ENCODE data around the gene TAGLN.

DNA sequence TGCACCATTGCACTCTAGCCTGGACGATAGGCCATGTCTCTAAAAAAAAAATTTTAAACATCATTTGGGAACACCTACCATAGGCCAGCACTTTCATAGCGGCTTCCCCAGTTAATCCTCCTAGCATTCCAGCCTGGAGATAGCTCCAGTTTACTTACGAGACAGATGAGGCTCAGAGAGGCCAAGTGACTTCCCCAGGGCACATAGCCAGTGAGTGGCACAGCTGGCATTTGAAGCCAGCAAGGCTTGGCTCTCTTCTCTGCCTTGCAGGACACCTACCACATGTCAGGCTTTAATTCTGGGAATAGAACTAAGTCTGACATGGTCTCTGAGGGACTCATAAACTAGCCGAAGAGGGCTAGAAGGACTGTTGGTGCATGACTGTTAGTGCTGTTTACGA lies 4.9 kb upstream of the TAGLN start:
- TF ChIP-seq, protein P1, sequence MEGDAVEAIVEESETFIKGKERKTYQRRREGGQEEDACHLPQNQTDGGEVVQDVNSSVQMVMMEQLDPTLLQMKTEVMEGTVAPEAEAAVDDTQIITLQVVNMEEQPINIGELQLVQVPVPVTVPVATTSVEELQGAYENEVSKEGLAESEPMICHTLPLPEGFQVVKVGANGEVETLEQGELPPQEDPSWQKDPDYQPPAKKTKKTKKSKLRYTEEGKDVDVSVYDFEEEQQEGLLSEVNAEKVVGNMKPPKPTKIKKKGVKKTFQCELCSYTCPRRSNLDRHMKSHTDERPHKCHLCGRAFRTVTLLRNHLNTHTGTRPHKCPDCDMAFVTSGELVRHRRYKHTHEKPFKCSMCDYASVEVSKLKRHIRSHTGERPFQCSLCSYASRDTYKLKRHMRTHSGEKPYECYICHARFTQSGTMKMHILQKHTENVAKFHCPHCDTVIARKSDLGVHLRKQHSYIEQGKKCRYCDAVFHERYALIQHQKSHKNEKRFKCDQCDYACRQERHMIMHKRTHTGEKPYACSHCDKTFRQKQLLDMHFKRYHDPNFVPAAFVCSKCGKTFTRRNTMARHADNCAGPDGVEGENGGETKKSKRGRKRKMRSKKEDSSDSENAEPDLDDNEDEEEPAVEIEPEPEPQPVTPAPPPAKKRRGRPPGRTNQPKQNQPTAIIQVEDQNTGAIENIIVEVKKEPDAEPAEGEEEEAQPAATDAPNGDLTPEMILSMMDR (IDR thresholded peaks at IDR 0.05) = no peak
- no peak for TF ChIP-seq POLR2AphosphoS5 (IDR thresholded peaks at IDR 0.05)
